Activated T-cell treated with anti-CD3 and anti-CD28 coated beads, Interleukin-2, amount 50 U/mL, for 4 hours (primary cell): ENCODE measurements around the gene CCDC136. TPM values are rescaled to one million over a fixed set of nuclear protein-coding genes. Genes with fewer than 3 reads are reported as not detected.

ENCODE experiments used
- total RNA-seq, 3 donors: library from RNA; stranded (reverse); gene quantifications; one replicate each; pipeline ENCODE4 v1.2.1, GENCODE V29; 2021

The CCDC136 gene
- total RNA-seq, 3 donors from 2014 or later, result 2.1 to 3.3 (median 3.3) TPM

Other genes with a start within 250 kb of the CCDC136 start
- under 1 TPM; 0.10 to 0.27 (median 0.16) TPM for gene GARIN1A, start 119.7 kb upstream of the CCDC136 start, total RNA-seq
- 10 to 100 TPM; 46.0 to 47.7 (median 46.4) TPM for gene CALU, start 52.6 kb upstream of the CCDC136 start, total RNA-seq
- not detected for gene OPN1SW, start 16.2 kb upstream of the CCDC136 start, total RNA-seq
- gene FLNC, start 38.4 kb downstream of the CCDC136 start, total RNA-seq, result under 1 TPM; 0.16 to 0.33 (median 0.25) TPM
- 100 to 1,000 TPM; 120 to 137 (median 127) TPM for gene ATP6V1F, start 70.9 kb downstream of the CCDC136 start, total RNA-seq
- under 1 TPM; 0.10 to 0.40 (median 0.27) TPM for gene KCP, start 118.7 kb downstream of the CCDC136 start, total RNA-seq
- gene IRF5, start 146.0 kb downstream of the CCDC136 start, total RNA-seq, result 10 to 100 TPM in 1 of 3 donors, 1 to 10 TPM in 2; 4.2 to 15.4 (median 8.4) TPM